Putamen (tissue), 1 donor: ENCODE results near the gene STUB1.
"Not testable (repeated sequence)": the region's sequence is repeated elsewhere in the genome, so short reads cannot be mapped to it uniquely, and the experiment has no call there.

Source experiments
- DNase-seq: peaks from one replicate; pipeline ENCODE4 v3.0.0-alpha.2; 2016; ENCODE audit warnings: low spot score

STUB1 gene

DNA sequence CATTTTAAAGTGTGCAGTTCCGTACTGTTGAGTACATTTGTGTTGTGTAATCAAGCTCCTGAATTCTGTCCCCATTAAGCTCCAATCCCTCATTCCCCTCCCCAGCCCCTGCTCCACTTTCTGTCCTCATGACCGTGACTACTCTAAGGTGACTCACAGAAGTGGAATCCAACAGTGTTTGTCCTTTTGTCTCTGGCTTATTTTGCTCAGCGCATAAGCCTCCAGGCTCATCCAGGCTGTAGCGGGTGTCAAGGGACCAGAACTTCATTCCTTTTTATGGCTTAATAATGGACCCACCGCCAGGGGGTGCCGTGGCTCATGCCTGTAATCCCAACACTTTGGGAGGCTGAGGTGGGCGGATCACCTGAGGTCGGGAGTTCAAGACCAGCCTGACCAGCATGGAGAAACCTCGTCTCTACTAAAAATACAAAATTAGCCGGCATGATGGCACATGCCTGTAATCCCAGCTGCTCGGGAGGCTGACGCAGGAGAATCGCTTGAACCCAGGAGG lies 32.6 kb downstream of the STUB1 start:
- not testable (repeated sequence) for DNase-seq

DNA sequence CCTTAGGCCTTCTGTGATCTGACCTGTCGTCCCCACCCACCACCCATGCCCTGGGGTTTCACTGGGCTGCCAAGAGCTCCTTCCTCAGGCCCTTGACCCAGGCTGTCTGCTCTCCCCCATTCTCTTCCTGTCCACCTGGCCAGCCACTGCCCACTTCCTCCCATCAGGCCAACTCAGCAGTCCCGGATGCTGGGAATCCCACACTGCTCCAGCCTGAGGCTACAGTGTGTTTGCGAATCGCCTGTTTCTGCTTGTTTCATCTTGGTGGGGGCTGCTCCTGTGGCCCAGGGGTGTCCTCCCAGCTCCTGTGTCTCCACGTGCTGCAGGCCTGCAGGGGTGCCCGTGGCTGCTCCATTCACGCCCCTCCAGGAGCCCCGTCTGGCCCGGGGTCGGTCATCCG lies 33.9 kb downstream of the STUB1 start:
- DNase-seq: no peak

DNA sequence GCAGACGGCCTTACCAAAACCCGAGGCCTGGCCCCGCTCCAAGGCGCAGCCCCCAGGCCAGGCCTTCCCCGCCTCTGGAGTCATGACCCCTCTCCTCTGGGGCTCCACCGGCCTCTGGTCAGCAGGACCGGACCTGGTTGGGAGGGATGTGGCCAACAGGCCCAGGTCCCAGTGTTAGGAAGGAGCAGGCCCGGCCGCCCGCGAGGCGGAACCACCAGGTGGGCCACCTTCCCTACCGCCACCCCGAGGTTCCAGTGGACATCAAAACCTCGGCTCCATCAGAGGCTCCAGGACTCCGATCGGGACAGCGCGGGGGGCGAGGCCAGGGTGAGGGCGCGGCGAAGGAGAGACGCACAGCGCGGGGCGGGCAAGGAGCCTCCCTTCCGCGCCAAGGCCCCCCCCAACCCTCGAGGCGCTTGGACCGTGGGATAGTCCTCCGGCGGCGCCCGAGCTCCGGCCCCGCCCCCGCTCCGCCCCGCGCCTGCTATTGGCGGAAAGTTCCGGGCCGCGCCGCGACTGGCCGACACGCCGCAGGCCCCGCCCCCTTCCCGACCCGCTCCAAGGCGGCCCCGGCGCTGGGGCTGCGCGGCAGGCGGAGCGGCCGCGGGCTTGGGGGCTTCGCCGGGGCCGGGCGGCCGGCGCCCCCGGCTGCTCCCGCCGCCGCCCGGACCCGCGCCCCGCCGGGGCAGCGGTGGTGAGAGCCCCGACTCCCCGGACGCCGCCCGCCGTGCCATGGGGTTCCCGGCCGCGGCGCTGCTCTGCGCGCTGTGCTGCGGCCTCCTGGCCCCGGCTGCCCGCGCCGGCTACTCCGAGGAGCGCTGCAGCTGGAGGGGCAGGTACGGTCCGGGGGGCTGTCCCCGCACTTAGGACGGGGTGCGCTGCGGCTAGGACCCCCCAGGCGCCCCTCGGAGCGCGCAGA lies 34.6 kb downstream of the STUB1 start, which contains the start of gene METRN:
TSS of gene METRN (plus strand) at position 561 of the 919 bp plus-strand sequence. CDS start at position 733, 172 bp downstream.
- peak; percentile 89 for DNase-seq

DNA sequence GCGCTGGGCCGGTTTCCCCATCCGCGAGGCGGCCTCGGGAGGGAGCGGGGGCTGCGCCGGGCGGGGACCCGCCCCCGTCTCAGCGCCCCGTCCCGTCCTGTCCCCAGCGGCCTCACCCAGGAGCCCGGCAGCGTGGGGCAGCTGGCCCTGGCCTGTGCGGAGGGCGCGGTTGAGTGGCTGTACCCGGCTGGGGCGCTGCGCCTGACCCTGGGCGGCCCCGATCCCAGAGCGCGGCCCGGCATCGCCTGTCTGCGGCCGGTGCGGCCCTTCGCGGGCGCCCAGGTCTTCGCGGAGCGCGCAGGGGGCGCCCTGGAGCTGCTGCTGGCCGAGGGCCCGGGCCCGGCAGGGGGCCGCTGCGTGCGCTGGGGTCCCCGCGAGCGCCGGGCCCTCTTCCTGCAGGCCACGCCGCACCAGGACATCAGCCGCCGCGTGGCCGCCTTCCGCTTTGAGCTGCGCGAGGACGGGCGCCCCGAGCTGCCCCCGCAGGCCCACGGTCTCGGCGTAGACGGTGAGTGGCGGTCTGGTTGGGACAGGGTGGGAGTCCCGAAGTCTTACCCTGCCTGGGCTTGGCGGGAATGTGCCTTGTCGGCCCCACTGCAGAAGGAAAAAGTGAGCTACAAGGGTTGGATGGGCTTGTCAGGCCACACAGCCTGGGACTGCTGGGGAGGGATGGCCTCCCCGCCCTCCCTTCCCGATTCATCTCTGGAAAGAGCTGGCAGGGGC lies 35.4 kb downstream of the STUB1 start:
- DNase-seq: no peak

DNA sequence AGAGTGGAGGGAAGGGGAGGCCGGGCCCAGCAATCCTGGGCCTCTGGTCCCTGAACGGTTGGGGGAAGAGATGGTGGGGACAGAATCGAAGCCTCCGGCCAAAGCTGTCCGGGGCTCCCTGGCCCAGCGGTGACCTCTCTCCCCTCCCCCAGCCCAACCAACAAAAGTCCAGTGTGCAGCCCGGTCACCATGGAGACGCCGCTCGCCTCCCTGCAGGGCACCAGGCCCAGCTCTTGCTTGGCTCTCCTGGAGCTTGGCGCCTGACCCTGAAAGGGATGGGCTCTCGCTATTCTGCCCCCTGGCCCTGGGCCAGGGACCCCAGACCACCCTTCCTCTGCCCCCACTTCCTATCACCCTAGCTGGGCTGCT lies 36.0 kb downstream of the STUB1 start:
- DNase-seq: peak; percentile 95

DNA sequence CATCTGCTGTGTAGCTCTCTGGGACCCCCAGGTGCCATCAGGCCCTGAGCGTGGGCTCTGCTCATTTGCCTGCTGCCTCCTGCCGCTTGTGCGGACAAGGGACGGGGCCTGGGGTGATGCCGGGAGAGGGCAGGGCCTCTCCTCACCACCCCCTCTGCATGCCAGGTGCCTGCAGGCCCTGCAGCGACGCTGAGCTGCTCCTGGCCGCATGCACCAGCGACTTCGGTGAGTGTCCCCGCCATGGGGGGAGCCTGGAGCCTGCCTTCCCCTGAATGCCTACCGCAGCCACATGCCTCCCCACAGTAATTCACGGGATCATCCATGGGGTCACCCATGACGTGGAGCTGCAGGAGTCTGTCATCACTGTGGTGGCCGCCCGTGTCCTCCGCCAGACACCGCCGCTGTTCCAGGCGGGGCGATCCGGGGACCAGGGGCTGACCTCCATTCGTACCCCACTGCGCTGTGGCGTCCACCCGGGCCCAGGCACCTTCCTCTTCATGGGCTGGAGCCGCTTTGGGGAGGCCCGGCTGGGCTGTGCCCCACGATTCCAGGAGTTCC lies 36.6 kb downstream of the STUB1 start:
- no peak for DNase-seq

DNA sequence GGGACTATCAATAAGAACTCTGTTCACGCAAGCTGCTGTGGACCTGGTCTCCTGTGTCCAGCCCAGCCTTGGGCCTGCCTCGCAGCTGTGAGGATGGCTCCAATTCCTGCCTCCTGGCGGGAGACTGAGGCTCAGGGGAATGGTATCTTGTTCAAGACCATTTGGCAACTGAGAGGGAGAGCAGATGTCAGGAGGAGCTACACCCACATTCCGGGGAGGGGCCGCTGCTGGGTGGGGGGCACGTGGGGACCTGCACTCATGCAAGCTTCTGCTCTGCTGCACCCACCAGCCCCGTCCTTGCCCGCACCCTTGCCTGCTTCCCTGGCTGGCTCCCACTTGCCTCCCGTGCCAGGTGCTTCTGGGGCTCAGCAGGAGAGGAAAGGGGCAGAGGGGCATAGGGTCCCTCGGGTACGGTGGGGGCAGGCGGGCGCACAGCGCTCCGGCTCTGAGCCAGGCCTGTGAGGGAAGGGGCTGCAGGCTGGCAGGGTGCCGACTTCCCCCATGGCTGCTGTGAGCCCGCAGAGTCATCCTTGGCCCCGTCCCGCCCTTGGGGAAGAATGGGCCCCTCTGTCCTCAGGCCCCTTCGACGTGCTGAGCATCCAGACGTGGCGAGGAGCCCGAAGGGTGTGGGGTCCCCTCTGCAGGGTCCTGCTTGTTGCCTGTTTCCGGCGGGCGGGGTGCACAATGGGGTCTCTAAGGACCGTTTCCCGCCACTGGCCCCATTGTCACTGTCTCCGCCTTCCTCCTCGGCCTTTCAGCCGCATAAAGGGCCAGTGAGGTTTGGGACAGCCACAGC lies 37.4 kb downstream of the STUB1 start:
- no peak for DNase-seq

DNA sequence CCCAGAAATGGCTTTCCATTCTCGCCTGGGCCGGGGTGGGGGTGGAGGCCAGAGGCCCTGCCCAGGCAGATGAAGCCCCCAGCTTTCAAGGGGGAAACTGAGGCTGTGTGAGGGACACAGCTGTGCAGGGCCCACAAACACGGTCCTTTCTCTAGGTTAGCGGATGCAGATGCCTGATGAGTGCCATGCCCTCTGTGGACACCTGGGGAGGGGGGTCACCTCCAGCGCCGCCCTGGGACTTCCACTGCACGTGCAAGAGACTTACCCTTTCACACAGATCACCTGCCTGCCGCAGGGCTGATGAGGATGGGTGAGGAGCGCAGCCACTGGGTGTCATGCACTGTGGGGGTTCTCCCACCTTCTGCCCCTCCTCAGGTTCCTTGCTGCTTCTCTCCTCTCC lies 38.2 kb downstream of the STUB1 start:
- DNase-seq: no peak

DNA sequence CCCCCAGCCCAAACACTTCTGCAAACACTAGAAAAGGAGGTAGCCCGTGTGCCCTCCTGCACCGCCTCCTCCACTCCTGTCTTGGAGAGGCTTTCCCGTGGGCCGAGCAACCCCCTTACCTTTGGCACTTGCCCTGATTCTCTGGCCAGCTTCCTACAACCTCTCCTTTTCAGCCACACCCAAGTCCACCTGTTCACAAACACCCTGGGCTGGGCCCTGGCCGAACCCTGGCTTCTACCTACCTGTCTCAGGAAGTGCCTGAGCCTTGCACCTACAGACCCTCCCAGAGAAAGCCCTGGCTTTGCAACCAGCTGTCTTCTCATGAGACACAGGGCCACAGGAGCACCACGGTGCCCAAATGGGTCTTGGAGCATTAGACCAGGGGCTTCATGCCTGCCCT lies 38.7 kb downstream of the STUB1 start:
- DNase-seq: no peak

DNA sequence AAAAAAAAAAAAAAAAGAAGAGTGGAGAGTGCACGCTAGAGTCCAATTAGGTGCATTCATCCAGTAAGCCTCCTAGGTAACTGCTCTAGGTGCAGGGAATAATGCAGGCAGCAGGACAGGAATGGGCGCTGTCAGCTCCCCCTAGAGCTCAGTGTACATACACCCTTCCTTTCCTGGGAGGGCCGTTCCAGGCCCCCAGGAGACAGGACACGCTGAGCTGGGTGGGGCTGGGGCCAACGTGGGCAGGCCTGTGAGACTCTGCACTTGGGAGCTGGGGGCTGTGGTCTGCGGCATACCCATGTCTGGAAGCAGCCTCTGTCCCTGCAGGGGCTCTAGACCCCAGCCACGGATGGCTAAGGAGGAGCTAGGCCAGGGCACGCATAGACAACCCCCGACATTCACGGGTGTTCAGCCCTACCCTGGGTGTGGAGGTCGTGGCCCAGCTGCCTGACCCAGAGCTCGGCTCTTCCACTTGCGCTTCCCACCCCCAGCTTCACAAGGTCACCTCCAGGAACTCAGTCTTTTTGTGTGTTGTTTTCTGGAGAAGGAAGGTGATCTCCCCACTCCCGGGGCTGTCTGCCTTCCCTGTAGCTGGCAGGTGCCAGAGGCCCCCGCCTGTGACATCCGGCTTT lies 39.7 kb downstream of the STUB1 start:
- no peak for DNase-seq

DNA sequence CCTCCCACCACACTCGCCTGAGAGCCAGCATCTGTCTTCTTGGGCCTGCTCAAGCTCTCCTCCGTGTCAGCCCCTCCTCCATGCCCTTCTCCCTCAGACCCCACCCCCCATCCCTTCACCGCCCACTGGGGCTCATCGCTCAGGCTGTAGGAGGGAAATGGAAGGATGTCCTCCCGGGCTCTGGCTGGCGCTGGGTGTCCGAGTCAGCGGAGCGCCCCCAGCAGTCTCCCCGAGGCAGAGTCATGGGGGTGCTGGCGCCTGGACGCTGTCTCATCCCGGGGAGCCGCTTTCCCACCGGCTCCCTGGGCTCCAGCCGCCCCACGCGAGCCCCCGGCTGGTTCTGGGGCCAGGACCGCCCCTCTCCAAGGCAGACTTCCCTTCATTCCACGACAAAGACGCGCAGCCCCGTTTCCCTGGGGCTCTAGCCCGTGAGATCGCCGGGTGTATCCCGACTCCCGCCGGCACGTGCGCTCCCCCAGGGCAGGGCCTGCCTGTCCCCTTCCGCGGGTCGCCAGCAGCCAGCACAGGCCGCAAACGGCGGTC lies 40.3 kb downstream of the STUB1 start:
- DNase-seq: no peak

DNA sequence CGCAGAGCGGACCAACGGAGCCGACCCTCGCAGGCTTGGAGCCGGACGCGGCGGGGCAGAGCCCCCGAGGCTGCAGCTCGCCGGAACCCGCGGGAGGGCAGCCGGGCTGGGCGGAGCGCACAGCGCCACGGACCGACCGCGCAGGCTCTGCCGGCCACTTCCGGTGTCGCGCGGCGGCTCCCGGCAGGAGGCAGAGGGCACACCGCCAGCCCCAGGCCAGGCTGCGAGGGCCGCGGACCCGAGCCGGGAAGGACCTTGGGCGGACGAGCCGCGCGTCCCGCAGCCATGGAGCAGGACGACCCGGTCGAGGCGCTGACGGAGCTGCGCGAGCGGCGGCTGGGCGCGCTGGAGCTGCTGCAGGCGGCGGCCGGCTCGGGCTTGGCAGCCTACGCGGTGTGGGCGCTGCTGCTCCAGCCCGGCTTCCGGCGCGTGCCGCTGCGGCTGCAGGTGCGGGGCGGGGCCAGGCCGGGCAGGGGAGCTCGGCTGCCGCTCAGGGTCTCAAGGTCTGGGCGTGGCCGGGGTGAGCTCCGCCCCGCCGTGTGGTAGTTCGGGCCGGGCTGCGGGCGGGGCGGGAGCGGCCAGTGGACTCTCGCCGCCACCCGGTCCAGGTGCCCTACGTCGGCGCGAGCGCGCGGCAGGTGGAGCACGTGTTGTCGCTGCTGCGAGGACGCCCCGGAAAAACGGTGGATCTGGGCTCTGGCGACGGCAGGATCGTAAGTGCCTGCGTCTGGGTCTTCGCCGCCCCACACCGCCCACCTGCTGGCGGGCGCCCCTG lies 41.0 kb downstream of the STUB1 start, which contains the start of gene ANTKMT:
TSS of gene ANTKMT (plus strand) at position 157 of the 775 bp plus-strand sequence. CDS start at position 286, 129 bp downstream.
- DNase-seq: no peak

DNA sequence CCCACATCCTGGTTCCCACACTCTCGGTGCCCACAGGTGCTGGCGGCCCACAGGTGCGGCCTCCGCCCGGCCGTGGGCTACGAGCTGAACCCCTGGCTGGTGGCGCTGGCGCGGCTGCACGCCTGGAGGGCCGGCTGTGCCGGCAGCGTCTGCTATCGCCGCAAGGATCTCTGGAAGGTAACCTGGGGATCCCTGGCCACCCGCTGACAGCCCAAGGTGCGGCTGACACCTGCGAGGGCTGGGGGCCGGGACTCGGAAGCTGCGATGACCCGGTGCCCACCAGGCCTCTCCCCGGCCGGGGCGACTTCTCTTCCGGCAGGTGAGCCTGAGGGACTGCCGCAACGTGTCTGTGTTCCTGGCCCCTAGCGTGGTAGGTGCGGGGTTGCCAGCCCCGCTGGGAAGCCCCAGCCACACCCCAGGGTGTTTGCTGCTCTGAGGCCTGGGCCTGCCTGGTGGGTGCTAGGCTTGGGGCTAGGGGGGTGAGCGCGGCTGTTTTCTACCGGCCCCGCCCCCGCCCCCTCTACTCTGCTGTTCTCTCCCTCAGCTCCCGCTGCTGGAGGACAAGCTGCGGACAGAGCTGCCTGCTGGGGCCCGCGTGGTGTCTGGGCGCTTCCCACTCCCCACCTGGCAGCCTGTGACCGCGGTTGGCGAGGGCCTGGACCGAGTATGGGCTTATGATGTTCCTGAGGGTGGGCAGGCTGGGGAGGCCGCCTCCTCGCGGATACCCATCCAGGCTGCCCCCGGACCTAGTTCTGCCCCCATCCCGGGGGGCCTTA lies 41.7 kb downstream of the STUB1 start:
- DNase-seq: no peak

DNA sequence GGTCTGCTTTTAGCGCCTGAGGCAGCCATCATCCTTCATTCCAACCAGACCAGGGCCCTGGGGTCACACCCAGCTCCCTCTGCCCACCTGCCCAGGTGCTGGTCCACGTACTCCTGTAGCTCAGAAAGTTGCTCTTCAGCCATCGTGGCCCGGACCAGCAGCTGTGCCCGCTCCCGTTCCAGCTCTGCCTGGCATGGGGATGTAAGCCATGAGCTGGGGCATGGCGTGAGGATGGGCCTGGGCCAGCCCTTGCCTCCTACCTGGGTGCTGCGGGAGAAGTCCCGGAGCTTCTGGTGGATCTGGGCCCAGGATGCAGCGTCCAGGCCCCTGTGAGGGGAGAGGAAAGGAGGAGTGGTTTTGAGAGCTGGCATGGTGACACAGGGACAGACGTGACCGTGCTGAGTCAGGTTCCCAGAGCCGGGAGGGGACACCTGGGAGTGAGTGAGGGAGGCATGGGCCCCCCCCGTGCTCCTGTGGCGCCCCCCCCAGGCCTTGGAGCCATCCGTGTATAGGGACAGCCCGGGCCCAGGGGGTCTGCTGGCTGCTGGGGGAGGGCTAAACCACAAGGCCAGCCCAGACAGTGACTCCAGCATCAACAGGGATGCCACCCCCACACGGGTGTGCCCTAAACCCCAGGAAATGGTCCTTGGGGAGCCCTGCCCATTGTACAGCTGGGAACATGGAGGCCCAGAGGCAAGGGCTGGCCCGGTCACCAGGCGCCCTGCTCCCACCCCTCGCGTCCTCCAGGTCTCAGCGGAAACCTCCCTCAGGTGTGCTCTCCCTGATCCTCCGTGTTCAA lies 42.8 kb downstream of the STUB1 start:
- DNase-seq: no peak

DNA sequence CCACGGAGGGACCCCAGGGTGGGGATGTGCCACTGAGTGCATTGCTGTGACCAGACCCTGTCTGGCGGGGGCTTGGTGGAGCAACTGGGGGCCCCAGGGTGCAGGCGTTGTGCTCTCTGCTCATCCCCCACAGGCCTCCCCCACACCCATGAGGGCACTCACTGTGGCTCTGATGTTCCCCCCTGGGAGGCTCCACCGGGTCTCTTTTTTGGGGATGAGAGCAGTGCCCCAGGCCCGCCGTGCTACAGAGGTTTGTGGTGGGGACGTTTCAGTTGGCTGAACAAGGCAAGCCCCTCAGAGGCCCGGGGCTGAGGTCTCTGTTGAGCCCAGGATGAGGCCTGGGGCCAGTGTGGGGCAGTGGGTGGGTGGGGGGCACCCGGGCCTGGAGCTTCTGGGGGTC lies 43.5 kb downstream of the STUB1 start:
- DNase-seq: no peak

DNA sequence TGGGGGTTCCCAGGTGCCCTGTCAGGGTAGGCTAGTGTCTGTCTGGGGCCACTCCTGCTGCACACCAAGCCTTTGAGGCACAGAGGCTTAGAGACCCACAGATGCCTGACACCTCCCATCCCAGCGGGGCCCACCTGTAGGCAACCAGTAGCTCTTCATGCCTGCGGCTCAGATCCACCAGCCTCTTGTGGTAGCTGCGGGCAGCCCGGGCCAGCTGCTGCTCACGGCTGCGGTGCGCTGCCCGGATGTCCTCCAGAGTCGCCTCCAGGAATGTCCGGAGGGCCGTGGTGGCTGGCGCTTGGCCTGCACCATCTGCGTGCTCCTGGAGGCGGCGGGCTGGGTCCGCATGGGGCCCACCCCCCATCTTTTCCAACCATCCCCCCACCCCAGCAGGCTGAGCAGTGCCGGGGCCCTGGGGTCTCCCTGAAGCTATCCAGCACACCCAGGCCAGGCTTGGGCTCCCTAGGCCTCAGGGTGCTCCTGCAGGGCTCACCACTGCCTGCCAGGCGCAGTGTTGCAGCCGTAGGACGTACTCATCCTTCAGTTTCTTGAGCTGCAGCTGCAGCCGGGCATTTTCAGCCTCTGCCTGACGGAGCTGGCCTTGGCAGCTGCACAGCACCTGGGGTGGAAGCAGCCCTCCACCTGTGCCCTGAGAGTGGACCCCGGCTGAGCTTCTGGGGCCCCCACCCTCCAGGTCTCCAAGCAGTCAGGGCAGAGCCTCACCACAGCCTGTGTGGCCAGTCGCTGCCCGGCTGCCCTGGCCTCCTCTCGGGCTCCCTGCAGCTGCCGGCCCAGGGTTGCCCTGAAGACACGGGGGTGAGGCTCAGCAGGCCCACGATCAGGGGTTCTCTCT lies 44.2 kb downstream of the STUB1 start:
- DNase-seq: no peak

DNA sequence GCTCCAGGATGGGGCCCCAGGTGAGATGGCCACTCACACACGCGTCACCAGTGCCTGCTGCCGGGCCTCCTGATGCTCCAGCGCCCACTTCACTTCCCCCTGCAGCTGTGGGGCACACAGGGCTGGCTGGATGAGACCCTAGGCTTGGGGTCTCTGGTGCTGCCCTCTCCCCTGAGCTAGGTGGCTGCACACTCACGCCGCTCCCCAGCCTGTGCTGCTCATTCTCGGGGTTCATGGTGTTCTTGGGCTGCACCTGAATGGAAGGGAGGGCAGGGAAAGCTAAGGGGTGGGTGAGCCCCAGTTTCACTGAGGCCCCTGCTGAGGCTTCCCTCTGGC lies 44.8 kb downstream of the STUB1 start:
- no peak for DNase-seq
